Keratinocyte (primary cell): ENCODE measurements around the gene MCM9. TPM values are rescaled to one million over a fixed set of nuclear protein-coding genes. Genes with fewer than 3 reads are reported as not detected.

Experiments
- DNase-seq: peaks from one replicate; pipeline ENCODE4 v3.0.0-alpha.2; 2011; ENCODE audit warnings: low read depth, missing footprints, low spot score
- FAIRE-seq: peaks from 2 replicates; lab custom pipeline; 2011; peaks lifted over from hg19 to GRCh38; lab: Jason Lieb, UNC
- H2AFZ ChIP-seq: 2 replicates; pipeline ENCODE4 v1.6.0; 2012; ENCODE audit warnings: low read length, control low read depth, inconsistent platforms; ENCODE audit not compliant: control insufficient read depth
- H3K27ac ChIP-seq: 2 replicates; pipeline ENCODE4 v1.5.1; 2011; ENCODE audit warnings: low read length; ENCODE audit not compliant: control insufficient read depth, insufficient read depth
- H3K27me3 ChIP-seq: 3 replicates; pipeline ENCODE4 v1.6.0; 2011; ENCODE audit warnings: low read length; ENCODE audit not compliant: control insufficient read depth, insufficient read depth; ENCODE audit errors: extremely low read depth
- H3K36me3 ChIP-seq, 2 experiments: 2 replicates in 1 of 2; 3 replicates in 1 of 2; pipeline ENCODE4 v1.5.1; 2011; ENCODE audit warnings: low read length in 2 of 2, mild to moderate bottlenecking in 1 of 2; ENCODE audit not compliant: control insufficient read depth in 2 of 2, insufficient read depth in 2 of 2; ENCODE audit errors: extremely low read depth in 1 of 2
- H3K4me1 ChIP-seq: 3 replicates; pipeline ENCODE4 v1.5.1; 2011; ENCODE audit warnings: low read length; ENCODE audit not compliant: control insufficient read depth, insufficient read depth; ENCODE audit errors: extremely low read depth
- H3K4me2 ChIP-seq: 3 replicates; pipeline ENCODE4 v1.6.0; 2011; ENCODE audit warnings: low read depth, low read length; ENCODE audit not compliant: control insufficient read depth, insufficient read depth; ENCODE audit errors: extremely low read depth
- H3K4me3 ChIP-seq, 3 experiments: fragments of 200-600 bp in 1 of 3; sonication (generic) in 1 of 3; 2 replicates in 2 of 3; 3 replicates in 1 of 3; pipeline ENCODE4 v1.5.1; 2011 to 2016; ENCODE audit warnings: low read length in 3 of 3, mild to moderate bottlenecking in 3 of 3, control low read depth in 2 of 3, inconsistent platforms in 1 of 3, low read depth in 1 of 3, mixed read lengths in 1 of 3, mixed run types in 1 of 3, moderate library complexity in 1 of 3; ENCODE audit not compliant: control insufficient read depth in 2 of 3, insufficient read depth in 2 of 3; ENCODE audit errors: extremely low read depth in 1 of 3
- H3K79me2 ChIP-seq: 2 replicates; pipeline ENCODE4 v1.6.0; 2012; ENCODE audit warnings: low read length; ENCODE audit not compliant: control insufficient read depth, insufficient read depth
- H3K9ac ChIP-seq: 3 replicates; pipeline ENCODE4 v1.6.0; 2011; ENCODE audit warnings: low read length; ENCODE audit not compliant: control insufficient read depth, insufficient read depth; ENCODE audit errors: extremely low read depth
- H3K9me1 ChIP-seq: 3 replicates; pipeline ENCODE4 v1.6.0; 2011; ENCODE audit warnings: low read length; ENCODE audit not compliant: control insufficient read depth, insufficient read depth; ENCODE audit errors: extremely low read depth
- H3K9me3 ChIP-seq: 2 replicates; pipeline ENCODE4 v1.5.1; 2012; ENCODE audit warnings: low read depth, low read length; ENCODE audit not compliant: control insufficient read depth
- H4K20me1 ChIP-seq: 3 replicates; pipeline ENCODE4 v1.6.0; 2011; ENCODE audit warnings: low read length; ENCODE audit not compliant: control insufficient read depth, insufficient read depth; ENCODE audit errors: extremely low read depth
- EZH2 ChIP-seq: IDR thresholded peaks from one replicate; pipeline ENCODE4 v1.6.1; 2012; ENCODE audit warnings: inconsistent platforms, mild to moderate bottlenecking, low read length, moderate library complexity
- dilution Hi-C: fragments of 300-500 bp; cut with MboI; formaldehyde crosslinking; loops from one replicate; pipeline ENCODE4 v1.7.0; 2020; ENCODE audit warnings: low sequenced_read_pairs; ENCODE audit not compliant: extremely low pct_ligation_motif_present
- polyA plus RNA-seq, 5 experiments: library from polyadenylated mRNA; depleted of rRNA in 3 of 5; stranded (reverse) in 3 of 5; stranded (forward) in 1 of 5; unstranded in 1 of 5; fragments of >200 nt; gene quantifications; 1 replicate in 1 of 5; 2 replicates in 3 of 5; 3 replicates in 1 of 5; pipeline versions ENCODE4 v1.2.1 to v1.2.3, GENCODE V29; 2011 to 2012; ENCODE audit warnings: missing spikeins in 2 of 5, low read depth in 1 of 5, low replicate concordance in 1 of 5
- TF ChIP-seq, protein P1 (sequence below), 3 experiments: IDR thresholded peaks in 1 of 3; conservative IDR thresholded peaks in 1 of 3; optimal IDR thresholded peaks in 1 of 3; 2 replicates in 2 of 3; 3 replicates in 1 of 3; pipeline versions ENCODE3 to v1.5.1; 2011; ENCODE audit warnings: low read length in 3 of 3, mild to moderate bottlenecking in 3 of 3, moderate library complexity in 2 of 3, control low read depth in 1 of 3, inconsistent platforms in 1 of 3; ENCODE audit not compliant: insufficient read depth in 2 of 3; ENCODE audit errors: extremely low read depth in 1 of 3

The MCM9 gene
- polyA plus RNA-seq, 1 donor (not counting 4 experiments of a cell fraction or from before 2014, with no cell fraction given): 3.1 TPM

DNA sequence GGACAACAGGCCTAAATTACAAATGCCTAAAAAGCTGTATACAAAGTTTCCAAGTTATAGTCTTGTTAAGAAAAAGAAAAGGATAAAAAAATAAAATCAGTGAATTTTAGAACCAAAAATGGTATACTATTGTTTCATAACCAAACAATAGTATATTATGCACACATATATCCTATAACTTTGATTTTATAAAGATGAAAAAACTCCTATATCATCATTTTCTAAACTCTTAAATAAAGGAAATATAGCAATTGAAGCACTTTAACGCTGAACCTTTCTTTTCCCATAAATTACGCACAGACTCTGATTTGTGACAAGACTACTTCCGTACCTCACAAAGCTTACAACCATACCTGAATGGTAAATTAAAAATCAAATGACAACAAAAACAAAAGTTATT, 35.9 kb upstream of the MCM9 start:
- FAIRE-seq (no peak), DNase-seq (no peak)
- H3K4me2 ChIP-seq: no peak overlapping the region
- no peaks in the 10 kb centered on the region for H3K27me3 ChIP-seq
- TF ChIP-seq, protein P1, sequence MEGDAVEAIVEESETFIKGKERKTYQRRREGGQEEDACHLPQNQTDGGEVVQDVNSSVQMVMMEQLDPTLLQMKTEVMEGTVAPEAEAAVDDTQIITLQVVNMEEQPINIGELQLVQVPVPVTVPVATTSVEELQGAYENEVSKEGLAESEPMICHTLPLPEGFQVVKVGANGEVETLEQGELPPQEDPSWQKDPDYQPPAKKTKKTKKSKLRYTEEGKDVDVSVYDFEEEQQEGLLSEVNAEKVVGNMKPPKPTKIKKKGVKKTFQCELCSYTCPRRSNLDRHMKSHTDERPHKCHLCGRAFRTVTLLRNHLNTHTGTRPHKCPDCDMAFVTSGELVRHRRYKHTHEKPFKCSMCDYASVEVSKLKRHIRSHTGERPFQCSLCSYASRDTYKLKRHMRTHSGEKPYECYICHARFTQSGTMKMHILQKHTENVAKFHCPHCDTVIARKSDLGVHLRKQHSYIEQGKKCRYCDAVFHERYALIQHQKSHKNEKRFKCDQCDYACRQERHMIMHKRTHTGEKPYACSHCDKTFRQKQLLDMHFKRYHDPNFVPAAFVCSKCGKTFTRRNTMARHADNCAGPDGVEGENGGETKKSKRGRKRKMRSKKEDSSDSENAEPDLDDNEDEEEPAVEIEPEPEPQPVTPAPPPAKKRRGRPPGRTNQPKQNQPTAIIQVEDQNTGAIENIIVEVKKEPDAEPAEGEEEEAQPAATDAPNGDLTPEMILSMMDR (optimal IDR thresholded peaks at IDR 0.05 in 1 of 3, IDR thresholded peaks at IDR 0.05 in 1 of 3, conservative IDR thresholded peaks at IDR 0.05 in 1 of 3; ENCODE audit: extremely low read depth in 1 of 3, insufficient read depth in 2 of 3, low read length in 3 of 3): no peak
- no peak for TF ChIP-seq EZH2
- no peak overlapping the region for H3K27ac ChIP-seq
- H3K4me3 ChIP-seq: no peak overlapping the region
- no peak overlapping the region for H2AFZ ChIP-seq
- no peaks in the 10 kb centered on the region for H3K36me3 ChIP-seq
- no peaks in the 10 kb centered on the region for H4K20me1 ChIP-seq
- no peaks in the 10 kb centered on the region for H3K79me2 ChIP-seq
- no peaks in the 10 kb centered on the region for H3K9me3 ChIP-seq
- H3K9me1 ChIP-seq: no peaks in the 10 kb centered on the region
- dilution Hi-C loops: loop anchor here (25.0 kb wide), 1 partner anchor 141 kb away; no protein-coding TSS in a partner anchor
- no peak overlapping the region for H3K9ac ChIP-seq
- no peaks in the 10 kb centered on the region for H3K4me1 ChIP-seq

GRCh38 chr6:118968416-118968815, 33.5 kb upstream of the MCM9 start:
- no peak overlapping the region for H3K4me2 ChIP-seq
- no peak overlapping the region for H3K4me3 ChIP-seq
- no peaks in the 10 kb centered on the region for H3K79me2 ChIP-seq
- DNase-seq: no peak
- no peaks in the 10 kb centered on the region for H3K4me1 ChIP-seq
- H3K9ac ChIP-seq: no peak overlapping the region
- dilution Hi-C loops: loop anchor here (25.0 kb wide), 1 partner anchor 144 kb away; no protein-coding TSS in a partner anchor
- FAIRE-seq: no peak
- H3K36me3 ChIP-seq: no peaks in the 10 kb centered on the region
- no peaks in the 10 kb centered on the region for H3K27me3 ChIP-seq
- no peak overlapping the region for H3K27ac ChIP-seq
- TF ChIP-seq, protein P1 (optimal IDR thresholded peaks at IDR 0.05 in 1 of 3, IDR thresholded peaks at IDR 0.05 in 1 of 3, conservative IDR thresholded peaks at IDR 0.05 in 1 of 3; ENCODE audit: extremely low read depth in 1 of 3, insufficient read depth in 2 of 3, low read length in 3 of 3): peak in 1 of 3 experiments; percentile 3
- no peak for TF ChIP-seq EZH2
- H3K9me1 ChIP-seq: no peaks in the 10 kb centered on the region
- H2AFZ ChIP-seq: no peak overlapping the region
- H4K20me1 ChIP-seq: no peaks in the 10 kb centered on the region
- H3K9me3 ChIP-seq: no peaks in the 10 kb centered on the region
